Testis (tissue), 2 donors: ENCODE data around the gene BUD31.

Experiments
- CTCF ChIP-seq, 3 experiments: fragments of 450-650 bp in 2 of 3; fragments of 200-600 bp in 1 of 3; sonication (generic) in 1 of 3; IDR thresholded peaks; one replicate each; pipeline ENCODE4 v1.5.1; 2016 to 2019; ENCODE audit warnings: antibody characterized with exemption in 3 of 3, mild to moderate bottlenecking in 2 of 3, moderate library complexity in 1 of 3
- POLR2A ChIP-seq: fragments of 450-650 bp; IDR thresholded peaks from one replicate; pipeline ENCODE4 v1.6.1; 2017; ENCODE audit warnings: antibody characterized with exemption, mild to moderate bottlenecking, moderate library complexity

GRCh38 chr7:99420213-99420612, 11.4 kb downstream of the BUD31 start:
- TF ChIP-seq CTCF (IDR thresholded peaks at IDR 0.05) (no peak), POLR2A (no peak)
